Adrenal gland (tissue), 5 donors: ENCODE data around the gene AMZ1.

ENCODE experiments used
- POLR2A ChIP-seq, 2 donors: fragments of 450-650 bp; IDR thresholded peaks; one replicate each; pipeline ENCODE4 v1.6.1; 2017; ENCODE audit warnings: antibody characterized with exemption in 2 of 2, mild to moderate bottlenecking in 2 of 2, moderate library complexity in 1 of 2
- TF ChIP-seq, protein P1 (sequence below), 6 experiments: fragments of 450-650 bp in 4 of 6; fragments of 200-600 bp in 2 of 6; sonication (generic) in 1 of 6; IDR thresholded peaks; 1 replicate in 5 of 6; 2 replicates in 1 of 6; pipeline versions ENCODE4 v1.5.1 to v1.8.0; 2016 to 2021; ENCODE audit warnings: antibody characterized with exemption in 6 of 6, mild to moderate bottlenecking in 2 of 6, moderate library complexity in 1 of 6
- donor health status: DM: no; HTN: no; CAD: no.

DNA sequence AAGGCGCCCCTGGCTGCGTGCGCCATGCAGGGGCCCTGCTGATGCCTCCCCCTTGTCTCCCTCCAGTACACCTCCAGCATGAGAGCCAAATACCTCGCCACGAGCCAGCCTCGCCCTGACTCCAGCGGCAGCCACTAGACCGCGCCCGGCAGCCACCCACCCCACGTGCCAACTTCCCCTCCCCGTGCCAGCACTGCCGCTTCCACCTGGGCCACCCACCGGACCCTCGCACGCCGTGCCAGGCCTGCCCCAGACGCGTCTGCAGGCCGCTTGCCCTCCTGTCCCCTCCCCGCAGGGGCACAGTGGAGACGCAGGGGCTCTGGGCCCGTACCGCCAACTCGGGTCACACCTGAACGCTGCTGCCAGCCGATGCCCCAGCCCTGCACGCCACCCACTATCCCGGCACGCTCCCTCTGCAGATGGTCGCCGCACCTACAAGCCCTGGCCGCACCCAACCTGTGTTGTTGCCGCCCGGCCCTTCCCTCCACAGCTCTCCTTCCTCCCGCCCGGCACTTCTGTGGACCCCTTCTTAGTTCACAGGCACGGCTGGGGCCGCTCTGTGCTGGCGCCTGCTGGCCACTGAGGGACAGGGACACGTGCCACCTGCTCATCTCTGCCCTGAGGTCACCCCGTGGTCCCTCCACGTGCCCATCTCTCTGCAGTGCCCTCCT is 26.3 kb upstream of the AMZ1 start:
- no peak for TF ChIP-seq POLR2A (IDR thresholded peaks at IDR 0.05)
- TF ChIP-seq, protein P1, sequence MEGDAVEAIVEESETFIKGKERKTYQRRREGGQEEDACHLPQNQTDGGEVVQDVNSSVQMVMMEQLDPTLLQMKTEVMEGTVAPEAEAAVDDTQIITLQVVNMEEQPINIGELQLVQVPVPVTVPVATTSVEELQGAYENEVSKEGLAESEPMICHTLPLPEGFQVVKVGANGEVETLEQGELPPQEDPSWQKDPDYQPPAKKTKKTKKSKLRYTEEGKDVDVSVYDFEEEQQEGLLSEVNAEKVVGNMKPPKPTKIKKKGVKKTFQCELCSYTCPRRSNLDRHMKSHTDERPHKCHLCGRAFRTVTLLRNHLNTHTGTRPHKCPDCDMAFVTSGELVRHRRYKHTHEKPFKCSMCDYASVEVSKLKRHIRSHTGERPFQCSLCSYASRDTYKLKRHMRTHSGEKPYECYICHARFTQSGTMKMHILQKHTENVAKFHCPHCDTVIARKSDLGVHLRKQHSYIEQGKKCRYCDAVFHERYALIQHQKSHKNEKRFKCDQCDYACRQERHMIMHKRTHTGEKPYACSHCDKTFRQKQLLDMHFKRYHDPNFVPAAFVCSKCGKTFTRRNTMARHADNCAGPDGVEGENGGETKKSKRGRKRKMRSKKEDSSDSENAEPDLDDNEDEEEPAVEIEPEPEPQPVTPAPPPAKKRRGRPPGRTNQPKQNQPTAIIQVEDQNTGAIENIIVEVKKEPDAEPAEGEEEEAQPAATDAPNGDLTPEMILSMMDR (IDR thresholded peaks at IDR 0.05): no peak
